ENCODE measurements around the gene PEX5L. TPM values are rescaled to one million over a fixed set of nuclear protein-coding genes. Genes with fewer than 3 reads are reported as not detected.

PEX5L gene
- total and polyA plus RNA-seq, 10 of the 15 experiments (the other 5 are each of a cell fraction or from before 2014, with no cell fraction given): 0.11 to 17.0 (median 0.50) TPM

DNA sequence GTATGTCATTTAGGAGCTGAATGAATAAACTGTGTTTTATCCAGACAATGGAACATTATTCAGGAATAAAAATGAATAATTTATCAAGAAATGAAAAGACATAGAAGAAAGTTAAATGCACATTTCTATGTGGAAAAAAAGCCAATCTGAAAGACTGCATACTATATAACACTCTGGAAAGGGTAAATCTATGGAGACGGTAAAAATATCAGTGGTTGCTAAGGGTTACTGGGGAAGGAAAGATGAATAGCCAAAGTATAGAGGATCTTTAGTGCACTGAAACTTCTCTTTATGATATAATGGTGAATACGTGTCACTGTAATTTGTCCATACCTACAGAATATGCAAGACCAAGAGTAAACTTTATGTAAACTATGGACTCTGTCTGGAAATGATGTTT is 46.0 kb upstream of the PEX5L start:
- ChIA-PET CTCF (no interaction called here), RAD21 (ENCODE audit: unreplicated experiment) (no interaction called here), POLR2A (no interaction called here), SMC1A (ENCODE audit: uncharacterized antibody, unreplicated experiment) (interaction anchor here (1.3 kb wide), 1 partner anchor 33 kb away, joined by 3 read pairs; no protein-coding TSS in a partner anchor)
- H3K27ac ChIP-seq (ENCODE audit: control insufficient read depth, insufficient read depth): no peak overlapping the region
- WGBS (ENCODE audit: insufficient coverage, insufficient replicate concordance, low lambda C conversion rate, missing lambda C conversion rate): 69% methylated on average over 2 of the region's 2 CpGs
- no peak for FAIRE-seq
- DNase-seq (ENCODE audit: low read depth, low spot score): no peak
- no TSS peak for BruUV-seq (replicated peaks)
- no peak for ATAC-seq
- no peaks in the 10 kb centered on the region for H3K79me2 ChIP-seq (ENCODE audit: control insufficient read depth, insufficient read depth, low read length)
- H3K9me3 ChIP-seq (replicated peaks; ENCODE audit: control insufficient read depth, insufficient read depth, low read length): no peaks in the 10 kb centered on the region
- no peaks in the 10 kb centered on the region for H3K36me3 ChIP-seq (ENCODE audit: control insufficient read depth in 2 of 2, insufficient read depth in 2 of 2, low read length in 1 of 2)
- H4K20me1 ChIP-seq (ENCODE audit: control insufficient read depth, insufficient read depth): no peaks in the 10 kb centered on the region
- intact Hi-C loops (cut with micrococcal nuclease; ENCODE audit: unreplicated experiment): no loop called here
- no peaks in the 10 kb centered on the region for H3K4me1 ChIP-seq (ENCODE audit: control insufficient read depth, insufficient read depth, low read length)
- H3K4me3 ChIP-seq: no peak overlapping the region
- no peak overlapping the region for H3K9ac ChIP-seq (ENCODE audit: control insufficient read depth, insufficient read depth, low read length)
- H2AFZ ChIP-seq (ENCODE audit: control insufficient read depth, low read depth, low read length): no peak overlapping the region
- H3K4me2 ChIP-seq (ENCODE audit: control insufficient read depth, insufficient read depth): no peak overlapping the region
- TF ChIP-seq RAD21 (IDR thresholded peaks at IDR 0.05; ENCODE audit: insufficient read depth, low read depth, low read length) (no peak), BMI1 (IDR thresholded peaks at IDR 0.05; ENCODE audit: borderline replicate concordance) (no peak), ZZZ3 (IDR thresholded peaks at IDR 0.05; ENCODE audit: control insufficient read depth, insufficient read length, low read depth) (no peak), HCFC1 (IDR thresholded peaks at IDR 0.05; ENCODE audit: low read length) (no peak), NFYB (IDR thresholded peaks at IDR 0.05; ENCODE audit: insufficient read depth, low read depth, low read length) (no peak), ZNF384 (IDR thresholded peaks at IDR 0.05; ENCODE audit: borderline replicate concordance, low read depth, low read length) (no peak), SREBF2 (IDR thresholded peaks at IDR 0.05; ENCODE audit: low read length) (no peak)
- TF ChIP-seq, protein P1, sequence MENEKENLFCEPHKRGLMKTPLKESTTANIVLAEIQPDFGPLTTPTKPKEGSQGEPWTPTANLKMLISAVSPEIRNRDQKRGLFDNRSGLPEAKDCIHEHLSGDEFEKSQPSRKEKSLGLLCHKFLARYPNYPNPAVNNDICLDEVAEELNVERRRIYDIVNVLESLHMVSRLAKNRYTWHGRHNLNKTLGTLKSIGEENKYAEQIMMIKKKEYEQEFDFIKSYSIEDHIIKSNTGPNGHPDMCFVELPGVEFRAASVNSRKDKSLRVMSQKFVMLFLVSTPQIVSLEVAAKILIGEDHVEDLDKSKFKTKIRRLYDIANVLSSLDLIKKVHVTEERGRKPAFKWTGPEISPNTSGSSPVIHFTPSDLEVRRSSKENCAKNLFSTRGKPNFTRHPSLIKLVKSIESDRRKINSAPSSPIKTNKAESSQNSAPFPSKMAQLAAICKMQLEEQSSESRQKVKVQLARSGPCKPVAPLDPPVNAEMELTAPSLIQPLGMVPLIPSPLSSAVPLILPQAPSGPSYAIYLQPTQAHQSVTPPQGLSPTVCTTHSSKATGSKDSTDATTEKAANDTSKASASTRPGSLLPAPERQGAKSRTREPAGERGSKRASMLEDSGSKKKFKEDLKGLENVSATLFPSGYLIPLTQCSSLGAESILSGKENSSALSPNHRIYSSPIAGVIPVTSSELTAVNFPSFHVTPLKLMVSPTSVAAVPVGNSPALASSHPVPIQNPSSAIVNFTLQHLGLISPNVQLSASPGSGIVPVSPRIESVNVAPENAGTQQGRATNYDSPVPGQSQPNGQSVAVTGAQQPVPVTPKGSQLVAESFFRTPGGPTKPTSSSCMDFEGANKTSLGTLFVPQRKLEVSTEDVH (IDR thresholded peaks at IDR 0.05; ENCODE audit: low read depth, partially characterized antibody): no peak
- TF ChIP-seq, protein P2, sequence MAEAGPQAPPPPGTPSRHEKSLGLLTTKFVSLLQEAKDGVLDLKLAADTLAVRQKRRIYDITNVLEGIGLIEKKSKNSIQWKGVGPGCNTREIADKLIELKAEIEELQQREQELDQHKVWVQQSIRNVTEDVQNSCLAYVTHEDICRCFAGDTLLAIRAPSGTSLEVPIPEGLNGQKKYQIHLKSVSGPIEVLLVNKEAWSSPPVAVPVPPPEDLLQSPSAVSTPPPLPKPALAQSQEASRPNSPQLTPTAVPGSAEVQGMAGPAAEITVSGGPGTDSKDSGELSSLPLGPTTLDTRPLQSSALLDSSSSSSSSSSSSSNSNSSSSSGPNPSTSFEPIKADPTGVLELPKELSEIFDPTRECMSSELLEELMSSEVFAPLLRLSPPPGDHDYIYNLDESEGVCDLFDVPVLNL (IDR thresholded peaks at IDR 0.05; ENCODE audit: low read depth, low read length): no peak
- H3K27me3 ChIP-seq (replicated peaks in 1 of 2; ENCODE audit: control insufficient read depth in 2 of 2, insufficient read depth in 2 of 2, low read length in 1 of 2): no peaks in the 10 kb centered on the region
- in situ Hi-C loops (cut with MboI): no loop called here
